GM21723 (cell line): ENCODE measurements around the gene PRG3.

ENCODE experiments used
- ATAC-seq: cut with Tn5 transposase; IDR thresholded peaks from one replicate; pipeline ENCODE4 v1.9.1; 2021; ENCODE audit warnings: mild to moderate bottlenecking, moderate library complexity; ENCODE audit not compliant: unreplicated experiment

The PRG3 gene

GRCh38 chr11:57380975-57381374 lies at the start of gene PRG3:
PRG3 (minus strand) TSS chr11:57381150; CDS start chr11:57380708, 442 bp downstream.
- ATAC-seq: no peak

- ATAC-seq: no peak
These were observed 49.0 kb upstream of the PRG3 start for GRCh38 chr11:57429946-57430345.

- ATAC-seq: no peak
These were observed 47.7 kb upstream of the PRG3 start for GRCh38 chr11:57428643-57429042.

- ATAC-seq: no peak
These were observed 46.8 kb upstream of the PRG3 start for GRCh38 chr11:57427727-57428082.

GRCh38 chr11:57426929-57427726 lies 46.2 kb upstream of the PRG3 start, which contains the start of gene SLC43A3:
SLC43A3 (minus strand) TSS chr11:57427121; CDS start chr11:57426172, 949 bp downstream.
- ATAC-seq: peak; percentile 65

- ATAC-seq: no peak
These were observed 45.5 kb upstream of the PRG3 start for GRCh38 chr11:57426439-57426928.

GRCh38 chr11:57425565-57426438 lies 44.9 kb upstream of the PRG3 start:
- no peak for ATAC-seq

GRCh38 chr11:57424792-57425564 lies 44.0 kb upstream of the PRG3 start:
- ATAC-seq: peak; percentile 89

- ATAC-seq: no peak
These were observed 43.3 kb upstream of the PRG3 start for GRCh38 chr11:57424137-57424791.

- no peak for ATAC-seq
These were observed 41.7 kb upstream of the PRG3 start for GRCh38 chr11:57422669-57423068.

GRCh38 chr11:57421805-57422204 lies 40.9 kb upstream of the PRG3 start:
- ATAC-seq: no peak

- ATAC-seq: no peak
These were observed 40.1 kb upstream of the PRG3 start for GRCh38 chr11:57421066-57421465.

GRCh38 chr11:57419146-57419545 lies 38.2 kb upstream of the PRG3 start:
- ATAC-seq: no peak

GRCh38 chr11:57418131-57418530 lies 37.2 kb upstream of the PRG3 start:
- no peak for ATAC-seq

GRCh38 chr11:57417056-57417455 lies 36.1 kb upstream of the PRG3 start:
- ATAC-seq: no peak

GRCh38 chr11:57416436-57416835 lies 35.5 kb upstream of the PRG3 start:
- no peak for ATAC-seq

GRCh38 chr11:57414612-57415212 lies 33.8 kb upstream of the PRG3 start:
- no peak for ATAC-seq

GRCh38 chr11:57413681-57414080 lies 32.7 kb upstream of the PRG3 start:
- ATAC-seq: no peak

- no peak for ATAC-seq
These were observed 29.3 kb upstream of the PRG3 start for GRCh38 chr11:57410287-57410686.
